ENCODE results near the gene AIFM2.
"Not testable (repeated sequence)": the region's sequence is repeated elsewhere in the genome, so short reads cannot be mapped to it uniquely, and the experiment has no call there.

Gene AIFM2

DNA sequence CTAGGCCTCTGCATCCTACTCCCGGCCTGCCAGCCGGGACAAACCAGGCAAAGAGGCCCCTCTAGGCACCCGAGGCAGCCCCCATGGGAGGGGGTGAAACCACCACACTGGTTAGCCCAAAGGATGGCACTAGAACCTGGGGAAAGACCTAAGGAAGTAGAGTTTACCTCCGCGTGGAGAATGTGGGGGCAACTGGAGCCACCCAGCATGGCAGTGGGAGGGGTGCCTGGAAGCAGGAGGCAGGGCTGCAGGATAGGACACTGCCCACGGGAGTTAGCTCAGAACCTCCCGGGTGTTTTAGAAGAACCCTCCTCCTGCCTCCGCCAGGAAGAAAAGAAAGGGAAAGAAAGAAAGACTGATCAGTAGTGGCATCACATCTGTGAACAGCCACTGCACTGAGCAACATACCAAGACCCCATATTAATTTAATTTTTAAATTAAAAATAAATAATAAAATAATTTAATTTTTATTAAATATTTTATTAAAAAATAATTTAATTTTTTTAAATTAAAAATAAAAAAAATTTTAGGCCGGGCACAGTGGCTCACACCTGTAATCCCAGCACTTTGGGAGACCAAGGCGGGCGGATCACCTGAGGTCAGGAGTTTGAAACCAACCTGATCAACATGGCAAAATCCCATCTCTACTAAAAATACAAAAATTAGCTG, 11.2 kb downstream of the AIFM2 start:
- no peak for DNase-seq

DNA sequence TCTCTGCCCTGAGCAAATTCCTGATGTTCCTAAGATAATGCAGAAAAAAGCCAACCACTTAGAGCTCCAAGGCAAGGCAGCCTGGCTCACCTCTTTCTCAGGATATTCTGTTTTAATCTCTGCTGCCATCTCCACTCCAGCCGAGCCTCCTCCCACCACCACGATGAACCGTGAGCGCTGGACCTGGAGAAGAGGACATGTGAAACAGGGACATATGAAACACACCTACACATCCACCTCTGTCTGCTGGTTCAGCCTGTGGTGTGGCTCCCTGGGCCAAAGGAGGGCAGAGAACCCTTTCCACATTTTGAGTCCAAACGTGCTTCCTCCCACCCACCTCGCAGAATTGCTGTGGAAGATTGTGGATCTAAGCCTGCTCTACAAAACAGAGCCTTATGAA, 12.2 kb downstream of the AIFM2 start:
- no peak for DNase-seq

DNA sequence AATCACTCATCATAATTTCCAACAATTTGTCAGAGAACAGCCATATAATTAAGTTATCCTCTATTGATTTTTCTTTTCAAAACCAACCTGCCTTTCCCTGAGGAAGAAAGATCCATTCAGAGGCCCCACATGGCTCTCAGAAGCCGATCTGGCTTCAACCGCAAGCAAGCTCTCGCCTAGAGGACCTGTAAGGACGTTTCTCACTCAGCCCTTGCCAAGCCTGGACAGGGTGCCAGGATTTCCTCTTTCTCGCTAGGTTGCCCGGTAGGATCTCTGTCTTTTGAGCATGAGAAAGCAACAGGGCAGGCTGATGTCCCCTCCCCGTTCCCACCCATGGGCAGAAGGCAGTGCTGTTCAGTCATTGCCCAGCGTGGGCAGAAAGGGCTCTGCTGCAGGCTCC, 13.0 kb downstream of the AIFM2 start:
- DNase-seq: no peak

DNA sequence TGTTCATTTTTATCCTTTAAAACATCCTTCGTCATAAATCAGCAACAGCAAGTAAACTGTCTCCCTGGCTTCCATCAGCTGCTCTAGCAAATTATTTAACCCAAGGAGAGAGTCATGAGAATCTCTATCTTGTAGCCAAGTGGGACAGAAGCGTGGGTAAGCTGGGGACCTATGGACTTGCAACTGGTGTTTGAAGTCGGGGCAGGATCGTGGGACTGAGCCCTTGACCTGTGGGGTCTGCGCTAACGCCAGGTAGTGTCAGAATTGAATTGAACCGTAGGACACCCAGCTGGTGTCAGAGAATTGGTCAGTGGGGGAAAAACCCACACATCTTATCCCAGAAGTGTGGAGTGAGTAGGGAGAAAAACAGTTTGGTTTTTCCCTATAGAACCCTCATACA, 13.4 kb downstream of the AIFM2 start:
- DNase-seq: no peak

DNA sequence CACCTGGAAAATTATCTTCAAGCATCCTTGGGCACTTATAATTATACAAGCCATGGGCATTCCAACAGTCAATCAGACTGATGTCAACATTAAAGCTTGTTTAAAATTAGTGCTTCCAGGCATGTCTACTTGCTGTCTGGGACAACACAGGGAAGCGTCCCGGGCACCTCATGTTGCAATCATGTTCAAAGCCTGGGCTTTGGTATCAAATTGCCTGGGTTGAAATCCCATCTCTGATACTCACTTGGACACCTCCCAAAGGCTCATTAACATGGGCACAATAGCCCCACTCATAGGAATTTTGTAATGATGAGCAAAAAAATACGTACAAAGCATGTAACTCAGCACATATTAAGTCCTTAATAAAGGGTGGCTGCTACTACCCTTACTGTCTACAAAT, 14.4 kb downstream of the AIFM2 start:
- DNase-seq: no peak

DNA sequence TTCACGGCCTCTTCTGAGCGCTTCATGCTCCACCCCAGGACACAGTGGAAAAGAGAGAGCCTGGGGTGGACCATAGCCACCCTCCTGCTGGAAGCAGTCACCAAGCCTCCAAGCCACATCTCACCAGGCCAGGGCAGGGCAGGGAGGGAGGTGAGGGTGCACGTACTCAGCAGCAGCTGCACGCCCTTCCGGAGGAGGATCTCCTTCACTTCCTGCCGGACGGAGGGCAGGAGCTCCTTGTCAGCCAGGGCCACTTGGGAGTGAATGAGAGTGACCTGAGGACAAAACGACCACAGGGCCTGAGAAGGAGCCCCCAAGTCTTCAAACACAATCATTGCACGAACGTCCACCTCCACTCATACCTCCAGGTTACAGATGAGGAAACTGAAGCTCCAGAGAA, 15.0 kb downstream of the AIFM2 start:
- DNase-seq: no peak

DNA sequence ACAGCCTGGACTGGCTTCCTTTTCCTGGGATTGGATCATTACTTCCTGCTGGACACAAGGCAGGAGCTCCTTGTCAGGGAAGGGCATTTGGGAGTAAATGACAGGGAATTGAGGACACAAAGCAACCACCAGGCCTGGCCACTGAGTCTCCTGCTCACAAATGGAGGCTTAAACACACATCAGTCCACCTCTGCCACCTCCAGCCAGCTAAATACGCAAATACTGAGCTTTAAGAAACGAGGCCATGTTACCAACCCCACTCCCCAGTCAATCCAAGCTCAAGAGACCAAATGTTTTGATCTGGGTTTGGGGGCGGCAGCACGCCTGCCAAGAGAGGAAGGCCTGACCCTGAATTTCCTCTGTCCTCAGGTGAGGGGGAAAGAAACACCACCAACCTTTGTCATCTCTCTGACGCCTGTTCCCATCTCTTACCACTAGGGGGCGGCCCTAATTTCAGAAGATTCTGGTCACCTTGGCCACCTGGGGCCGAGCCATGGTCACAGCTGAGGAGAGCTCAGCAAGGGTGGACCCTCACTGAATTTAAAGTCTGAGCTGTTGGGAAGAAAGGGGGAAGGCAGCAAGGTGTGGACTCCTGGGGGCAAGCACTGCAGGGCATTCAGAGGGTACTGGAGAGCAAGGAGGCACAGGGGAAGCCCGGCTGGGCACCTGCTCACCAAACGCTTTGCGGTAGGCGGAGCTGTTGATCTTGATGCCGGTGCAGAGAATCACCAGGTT, 16.5 kb downstream of the AIFM2 start:
- no peak for DNase-seq

DNA sequence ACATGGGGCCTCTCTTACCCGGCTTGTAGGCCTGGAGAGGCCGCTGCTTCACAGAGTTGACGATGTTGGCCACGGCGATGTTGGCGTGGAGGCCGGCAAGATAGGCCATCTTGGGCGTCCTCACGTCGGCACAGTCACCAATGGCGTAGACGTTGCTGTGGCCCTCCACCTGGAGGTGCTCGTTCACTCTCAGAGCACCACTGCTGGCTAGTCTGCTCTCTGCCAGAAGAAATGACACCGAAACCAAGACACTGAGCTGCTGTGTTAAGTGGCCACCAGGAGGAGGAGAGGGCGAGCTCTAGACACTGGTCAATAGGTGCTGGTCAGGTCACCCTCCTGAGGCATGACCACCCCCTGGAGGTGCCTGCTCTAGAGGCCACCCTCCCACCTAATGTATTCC, 17.7 kb downstream of the AIFM2 start:
- DNase-seq: no peak

DNA sequence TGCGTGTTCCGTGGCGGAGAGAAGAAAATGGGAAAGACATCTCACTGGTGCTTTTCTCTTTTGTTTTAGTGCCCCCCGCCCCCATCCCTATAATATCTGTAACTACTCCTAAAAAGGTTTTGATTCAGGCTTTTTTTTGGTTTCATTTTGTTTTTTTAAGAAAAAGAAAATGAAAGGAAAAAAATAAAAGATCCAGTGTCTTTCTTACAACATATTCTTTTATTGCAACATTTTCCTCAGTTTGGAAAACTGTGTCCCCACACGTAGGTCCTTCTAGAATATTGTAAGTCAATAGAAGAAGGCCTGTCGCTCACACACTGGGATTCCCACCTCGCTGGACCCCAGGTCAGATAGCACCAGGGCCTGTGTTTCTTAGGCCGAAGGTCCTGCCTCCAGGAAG, 20.6 kb downstream of the AIFM2 start:
- no peak for DNase-seq

DNA sequence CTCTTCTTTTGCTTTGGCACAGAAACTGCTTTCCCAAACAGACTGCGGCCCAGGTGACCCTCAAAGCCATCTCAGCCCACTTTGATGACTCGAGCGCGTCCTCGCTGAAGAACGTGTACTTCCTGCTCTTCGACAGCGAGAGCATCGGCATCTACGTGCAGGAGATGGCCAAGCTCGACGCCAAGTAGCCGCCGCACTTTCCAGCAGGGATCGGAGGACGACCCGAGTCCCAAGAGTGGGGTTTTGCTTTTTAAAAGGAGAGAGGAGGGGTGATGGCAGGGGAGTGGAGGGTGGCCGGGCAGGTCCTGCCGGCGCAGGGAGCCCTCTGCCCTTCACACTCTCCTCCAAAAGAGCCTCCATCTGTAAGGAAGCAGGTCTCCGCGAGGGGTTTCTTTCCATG, 21.1 kb downstream of the AIFM2 start:
- no peak for DNase-seq

DNA sequence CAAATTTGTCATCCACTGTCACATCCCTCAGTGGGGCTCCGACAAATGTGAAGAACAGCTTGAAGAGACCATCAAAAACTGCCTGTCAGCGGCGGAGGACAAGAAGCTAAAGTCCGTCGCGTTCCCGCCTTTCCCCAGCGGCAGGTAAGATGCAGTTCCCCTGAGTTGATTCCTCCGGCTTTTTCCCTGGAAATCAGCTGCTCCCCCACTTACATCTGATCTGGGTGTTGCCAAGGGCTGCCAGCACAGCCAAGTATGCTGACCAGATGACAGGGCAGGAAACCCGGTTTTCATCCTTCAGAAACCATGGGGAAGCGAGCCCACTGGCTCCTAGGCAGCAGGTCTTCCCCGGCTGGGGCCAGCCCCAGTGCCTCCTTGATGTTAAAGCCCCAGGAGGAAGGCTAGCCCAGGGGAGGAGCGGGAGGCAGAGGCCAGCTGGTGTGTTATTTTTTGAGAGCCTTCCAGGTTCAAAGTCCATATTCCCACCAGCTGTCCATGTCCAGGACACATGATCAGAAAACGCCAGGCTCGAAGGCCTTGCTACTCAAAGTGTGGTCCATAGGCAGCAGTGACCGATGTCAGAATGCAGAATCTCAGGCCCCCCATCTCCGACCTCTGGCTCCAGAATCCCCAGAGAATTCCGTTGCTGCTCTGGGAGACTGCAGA, 23.4 kb downstream of the AIFM2 start:
- DNase-seq: no peak

DNA sequence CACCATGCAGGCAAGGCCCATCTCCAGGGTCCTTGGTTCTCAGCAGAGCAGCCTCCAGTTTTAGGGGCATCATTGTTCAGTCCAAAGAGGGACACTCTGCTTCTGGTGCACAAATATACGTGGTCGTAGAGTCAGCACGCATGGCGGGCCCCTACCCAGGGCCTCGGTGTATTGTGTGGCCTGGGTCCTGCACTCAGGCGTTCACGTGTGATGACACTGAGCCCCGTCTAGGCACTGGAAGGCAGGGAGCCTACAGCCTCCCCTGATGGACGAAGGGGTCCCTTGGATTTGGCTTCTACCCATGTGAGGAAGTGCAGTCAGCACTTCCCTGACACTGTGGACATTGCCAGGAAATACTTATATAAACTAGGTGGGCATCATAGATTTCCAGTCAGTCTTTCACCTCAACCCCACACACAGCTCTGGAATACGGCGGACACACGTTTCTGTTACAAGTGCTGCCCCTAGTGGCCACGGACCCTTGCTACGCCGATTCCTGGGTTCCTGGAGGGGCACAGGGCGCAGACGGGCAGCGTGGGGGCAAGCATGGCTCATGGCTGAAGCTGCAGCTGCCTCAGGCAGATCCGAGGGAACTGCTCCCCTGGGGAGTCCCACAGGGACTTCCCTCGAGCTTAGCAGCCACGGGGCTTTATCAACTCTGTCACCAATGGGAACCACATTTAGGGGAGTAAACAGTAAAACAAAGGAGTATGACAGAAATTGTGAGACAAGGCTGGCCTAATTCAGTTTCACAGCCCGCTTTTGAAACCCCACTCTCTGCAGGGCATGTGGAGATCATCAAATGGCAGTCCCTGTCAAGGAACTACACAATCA, 25.4 kb downstream of the AIFM2 start:
- no peak for DNase-seq

DNA sequence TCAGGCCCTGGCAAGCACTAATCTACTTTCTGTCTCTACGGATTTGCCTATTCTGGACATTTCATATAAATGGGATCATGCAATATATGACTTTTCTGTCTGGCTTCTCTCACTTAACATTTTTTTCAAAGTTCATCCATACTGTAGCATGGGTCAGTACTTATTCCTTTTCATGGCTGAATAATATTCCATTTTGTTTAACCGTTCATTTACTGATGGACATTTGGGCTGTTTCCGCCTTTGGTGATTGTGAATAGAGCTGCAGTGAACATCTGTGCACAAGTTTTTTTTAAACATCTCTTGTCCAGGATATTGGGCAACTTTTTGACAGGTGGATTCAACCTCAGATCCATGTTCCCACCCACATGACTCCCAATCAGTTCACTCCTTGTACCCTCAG, 31.0 kb downstream of the AIFM2 start:
- DNase-seq: no peak

DNA sequence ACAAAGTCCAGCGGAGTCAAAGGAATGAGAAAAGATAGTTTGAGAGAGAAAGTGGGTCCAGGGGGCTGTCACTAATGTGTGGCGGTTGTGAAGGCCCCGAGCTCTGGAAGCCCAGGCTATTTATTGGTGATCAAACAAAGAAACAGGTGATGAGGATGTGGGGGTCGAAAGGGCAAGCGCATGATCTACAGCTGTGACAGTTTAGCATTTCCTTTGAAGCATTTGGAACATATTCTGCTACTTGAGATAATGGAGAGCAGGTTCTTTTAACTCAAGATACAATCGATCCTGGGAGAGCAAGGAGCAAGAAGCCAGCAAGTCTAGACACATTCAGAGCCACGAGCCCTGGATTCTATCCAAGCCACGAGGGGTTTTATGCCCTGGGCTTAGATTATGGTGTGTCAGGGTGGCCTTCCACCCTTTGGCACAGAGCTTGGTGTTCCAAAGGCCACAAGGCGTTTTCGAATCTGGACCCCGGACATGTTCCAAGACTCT, 31.5 kb downstream of the AIFM2 start:
- DNase-seq: not testable (repeated sequence)

DNA sequence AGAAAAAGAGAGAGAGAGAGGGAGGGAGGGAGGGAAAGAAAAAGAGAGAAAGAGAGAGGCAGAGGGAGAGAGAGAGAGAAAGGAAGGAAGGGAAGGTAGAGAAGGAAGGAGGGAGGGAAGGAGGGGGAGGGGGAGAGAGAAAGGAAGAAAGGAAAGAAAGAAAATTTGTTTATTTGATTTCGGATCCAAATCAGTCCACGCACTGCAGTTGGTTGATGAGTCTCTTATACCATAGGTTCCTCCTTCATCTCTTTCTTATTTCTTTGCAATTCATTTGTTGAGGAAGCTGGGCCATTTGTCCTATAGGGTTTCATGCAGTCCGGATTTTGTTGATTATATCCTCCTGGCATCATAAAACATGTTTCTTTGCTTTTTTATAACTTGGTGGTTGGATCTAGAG, 34.4 kb downstream of the AIFM2 start:
- no peak for DNase-seq

DNA sequence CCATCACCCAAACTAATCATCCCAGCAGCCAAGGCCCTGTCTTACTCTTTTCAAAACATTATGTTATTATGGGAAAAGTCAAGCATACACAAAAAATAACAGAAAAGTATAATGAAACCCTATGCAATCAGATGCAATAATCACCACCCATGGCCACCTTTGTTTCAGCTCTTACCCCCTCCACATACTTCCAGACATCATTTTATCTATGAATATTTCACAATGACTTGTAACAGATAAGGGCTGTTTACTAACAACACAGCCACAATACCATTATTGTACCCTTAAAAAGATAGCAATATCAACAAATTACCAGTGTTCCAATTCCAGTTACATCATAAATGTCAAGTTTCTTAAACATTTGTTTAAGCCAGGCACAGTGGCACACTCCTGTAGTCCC, 35.2 kb downstream of the AIFM2 start:
- no peak for DNase-seq

DNA sequence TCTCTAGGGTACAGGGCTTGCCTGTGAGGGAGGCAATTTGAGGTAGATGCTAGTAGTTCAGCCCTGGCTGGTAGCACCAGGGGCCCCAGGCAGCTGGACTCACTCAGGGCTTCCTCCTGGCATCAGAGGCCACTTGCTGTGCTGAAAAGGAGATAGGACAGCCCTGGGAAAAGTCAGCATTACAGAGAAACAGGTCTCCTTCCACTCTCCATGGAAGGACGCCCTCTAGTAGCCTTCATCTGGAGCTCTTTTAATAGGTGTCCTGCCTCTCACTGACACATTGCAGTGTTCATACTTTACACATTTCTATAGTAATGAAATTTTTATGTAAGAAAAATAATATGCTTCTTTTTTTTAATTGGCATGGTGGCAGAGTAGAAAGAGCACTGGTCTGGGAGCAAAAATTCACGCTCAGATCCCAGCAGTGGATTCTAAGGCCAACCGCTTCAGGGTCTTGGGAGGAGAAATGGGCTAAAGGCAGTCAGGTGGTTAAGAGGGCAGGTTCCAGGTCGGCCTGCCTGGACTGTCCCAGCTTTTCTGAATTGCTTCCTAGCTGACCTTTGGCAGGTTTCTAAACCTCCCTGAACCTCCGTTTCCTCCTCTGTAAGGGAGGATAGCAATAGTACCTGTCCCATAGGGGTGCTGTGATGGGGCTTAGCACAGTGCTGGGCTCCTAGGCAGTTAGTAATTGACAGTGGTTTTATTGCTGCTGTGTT, 35.8 kb downstream of the AIFM2 start:
- no peak for DNase-seq

DNA sequence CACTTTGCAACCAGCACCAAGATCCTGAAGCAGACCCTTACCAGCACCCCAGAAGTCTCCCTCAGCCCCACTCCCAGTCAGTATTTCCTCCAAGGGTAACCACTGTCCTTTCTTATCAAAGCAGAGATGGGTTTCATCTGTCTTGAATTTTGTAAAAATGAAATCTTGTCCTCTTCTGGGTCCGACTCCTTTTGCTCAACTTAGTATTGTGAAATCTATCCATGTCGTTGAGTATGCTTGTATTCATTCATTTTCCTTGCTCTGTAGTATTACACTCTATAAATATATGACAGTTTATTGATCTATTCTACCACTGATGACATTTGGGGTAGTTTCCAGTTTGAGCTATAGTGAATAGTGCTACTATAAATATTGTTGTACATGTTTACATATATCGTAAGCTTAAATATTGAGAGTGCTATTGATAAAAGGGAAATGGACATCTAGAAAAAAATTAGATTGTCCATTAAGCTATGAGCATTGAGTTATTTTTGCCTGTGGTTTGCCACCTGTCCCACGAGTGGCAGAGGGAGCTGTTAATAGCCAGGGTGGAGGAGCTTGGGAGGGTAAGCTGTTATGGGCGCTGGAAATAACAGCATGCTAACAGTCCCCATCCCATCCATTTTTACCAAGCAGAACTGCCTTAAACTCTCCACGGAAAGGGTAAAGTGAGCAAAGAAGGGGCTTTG, 36.5 kb downstream of the AIFM2 start:
- DNase-seq: no peak

DNA sequence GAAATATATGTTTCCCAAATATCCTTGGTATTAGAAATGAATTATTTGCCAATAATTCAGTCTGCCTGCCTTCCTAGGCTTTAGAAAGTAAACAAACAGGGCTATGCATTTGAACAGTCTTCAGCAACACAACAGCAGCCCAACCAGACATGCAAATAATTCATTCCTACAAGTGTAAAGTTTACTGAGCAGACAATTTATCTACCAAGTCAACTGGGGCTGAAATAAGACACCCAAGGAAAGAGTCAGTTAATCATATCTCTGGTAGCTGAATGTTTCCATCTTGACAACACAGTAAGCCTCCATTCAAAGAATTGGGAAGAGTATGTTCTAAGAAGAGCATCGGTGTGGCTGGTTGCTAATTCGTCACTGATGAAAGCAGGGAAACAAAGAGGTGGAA, 38.4 kb downstream of the AIFM2 start:
- DNase-seq: no peak

DNA sequence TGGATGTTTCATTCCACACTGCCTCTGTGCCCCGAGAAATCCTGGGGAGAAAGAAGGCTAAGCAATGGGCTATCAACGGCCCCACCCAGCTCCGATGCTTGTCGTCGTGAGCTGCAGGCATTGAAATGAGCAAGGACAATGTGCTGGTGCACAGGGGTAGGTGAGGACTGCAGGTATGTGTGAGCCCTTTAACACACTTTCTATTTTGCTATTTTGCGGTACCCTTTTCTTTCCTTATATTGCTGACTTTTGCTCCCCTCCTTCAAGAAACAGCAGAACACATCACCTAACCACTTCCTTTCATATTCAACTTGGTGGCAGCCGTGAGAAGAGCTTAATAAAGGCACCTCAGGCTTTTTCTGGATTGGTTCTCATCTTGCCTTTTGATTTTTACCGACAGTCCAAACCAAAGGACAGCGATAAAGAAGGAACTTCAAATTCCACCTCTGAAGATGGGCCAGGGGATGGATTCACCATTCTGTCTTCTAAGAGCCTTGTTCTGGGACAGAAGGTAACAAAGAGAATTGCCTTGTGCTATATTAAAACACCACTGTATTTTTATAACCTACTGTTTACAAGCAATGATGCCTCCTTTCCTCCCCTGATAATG, 39.2 kb downstream of the AIFM2 start:
- DNase-seq: no peak

DNA sequence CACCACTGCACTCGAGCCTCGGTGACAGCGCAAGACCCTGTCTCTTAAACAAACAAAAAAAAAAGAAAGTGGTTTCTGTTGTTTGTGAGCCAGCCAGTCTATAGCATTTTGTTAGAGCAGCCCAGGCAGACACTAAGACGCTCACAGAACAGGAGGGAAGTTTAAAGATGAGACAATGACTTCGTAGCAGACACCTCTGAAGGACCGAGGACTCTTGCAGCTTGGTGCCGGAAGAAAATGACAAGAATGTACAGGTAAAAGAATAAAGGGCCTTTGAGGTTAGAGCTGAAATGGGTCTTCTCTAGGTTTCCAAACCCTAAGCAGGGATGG, 40.3 kb downstream of the AIFM2 start:
- DNase-seq: no peak

DNA sequence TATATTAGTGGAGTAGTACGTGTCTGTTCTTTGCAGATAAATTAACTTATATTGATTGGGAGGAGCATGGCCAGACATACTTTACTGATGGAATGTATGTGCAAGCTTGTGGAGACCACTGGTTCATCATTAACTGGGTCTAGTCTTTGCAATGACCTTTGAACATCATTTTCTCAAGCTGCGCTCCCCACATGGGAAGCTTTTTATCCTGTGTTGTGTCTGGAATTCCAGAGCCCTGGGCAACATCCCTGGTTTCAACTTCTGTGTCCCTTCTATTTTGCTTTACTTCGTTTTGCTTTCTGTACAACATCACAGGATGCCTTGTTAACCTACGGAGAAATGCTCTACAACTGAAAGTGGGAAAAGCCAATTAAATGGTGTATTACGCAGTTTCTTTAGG, 41.7 kb downstream of the AIFM2 start:
- no peak for DNase-seq

All from GDM1 (cell line).